Measurements from ENCODE around the gene CASP4.

Gene CASP4

GRCh38 chr11:104925850-104926249, 42.5 kb downstream of the CASP4 start:
- ChIA-PET CTCF (no interaction called here), POLR2A (no interaction called here)
- TF ChIP-seq FOXA1 (IDR thresholded peaks at IDR 0.05) (no peak), ELF4 (IDR thresholded peaks at IDR 0.05) (no peak), HDGF (IDR thresholded peaks at IDR 0.05; ENCODE audit: borderline replicate concordance) (no peak), FOXK2 (IDR thresholded peaks at IDR 0.05) (no peak), ZNF384 (IDR thresholded peaks at IDR 0.05) (no peak), SP1 (IDR thresholded peaks at IDR 0.05) (no peak), PKNOX1 (IDR thresholded peaks at IDR 0.05) (no peak), BHLHE40 (IDR thresholded peaks at IDR 0.05; ENCODE audit: borderline replicate concordance) (no peak), ARNT (IDR thresholded peaks at IDR 0.05) (no peak), NFRKB (IDR thresholded peaks at IDR 0.05) (no peak), SUZ12 (IDR thresholded peaks at IDR 0.05) (no peak), CTBP1 (IDR thresholded peaks at IDR 0.05; ENCODE audit: borderline replicate concordance) (no peak), TARDBP (IDR thresholded peaks at IDR 0.05) (no peak)
- DNase-seq (ENCODE audit: extremely low spot score) = no peak

- ChIA-PET CTCF (no interaction called here), POLR2A (no interaction called here)
- DNase-seq (ENCODE audit: extremely low spot score) = no peak
- TF ChIP-seq ELF4 (IDR thresholded peaks at IDR 0.05) = no peak
- TF ChIP-seq BHLHE40 (IDR thresholded peaks at IDR 0.05; ENCODE audit: borderline replicate concordance) = no peak
- no peak for TF ChIP-seq SP1 (IDR thresholded peaks at IDR 0.05)
- no peak for TF ChIP-seq CTBP1 (IDR thresholded peaks at IDR 0.05; ENCODE audit: borderline replicate concordance)
- no peak for TF ChIP-seq FOXA1 (IDR thresholded peaks at IDR 0.05)
- TF ChIP-seq ARNT (IDR thresholded peaks at IDR 0.05) = no peak
- TF ChIP-seq NFRKB (IDR thresholded peaks at IDR 0.05) = no peak
- no peak for TF ChIP-seq HDGF (IDR thresholded peaks at IDR 0.05; ENCODE audit: borderline replicate concordance)
- TF ChIP-seq PKNOX1 (IDR thresholded peaks at IDR 0.05) = no peak
Observed at GRCh38 chr11:104918113-104918824, 50.1 kb downstream of the CASP4 start.

GRCh38 chr11:104917271-104918112, 50.9 kb downstream of the CASP4 start:
- no peak for DNase-seq (ENCODE audit: extremely low spot score)
- TF ChIP-seq LEF1 (IDR thresholded peaks at IDR 0.05; ENCODE audit: borderline replicate concordance) (no peak), CTBP1 (IDR thresholded peaks at IDR 0.05; ENCODE audit: borderline replicate concordance) (no peak), NFRKB (IDR thresholded peaks at IDR 0.05) (no peak), FOXA1 (IDR thresholded peaks at IDR 0.05) (no peak), HDGF (IDR thresholded peaks at IDR 0.05; ENCODE audit: borderline replicate concordance) (no peak), FOXM1 (IDR thresholded peaks at IDR 0.05; ENCODE audit: borderline replicate concordance) (no peak), ARNT (IDR thresholded peaks at IDR 0.05) (no peak), TARDBP (IDR thresholded peaks at IDR 0.05) (no peak), ZNF384 (IDR thresholded peaks at IDR 0.05) (no peak), PKNOX1 (IDR thresholded peaks at IDR 0.05) (no peak), SUZ12 (IDR thresholded peaks at IDR 0.05) (no peak), L3MBTL2 (conservative IDR thresholded peaks at IDR 0.05) (no peak), ELF4 (IDR thresholded peaks at IDR 0.05) (no peak), BHLHE40 (IDR thresholded peaks at IDR 0.05; ENCODE audit: borderline replicate concordance) (no peak), SP1 (IDR thresholded peaks at IDR 0.05) (no peak)
- ChIA-PET CTCF (no interaction called here), POLR2A (no interaction called here)

GRCh38 chr11:104916442-104916841, 51.9 kb downstream of the CASP4 start:
- TF ChIP-seq LEF1 (IDR thresholded peaks at IDR 0.05; ENCODE audit: borderline replicate concordance) (no peak), BHLHE40 (IDR thresholded peaks at IDR 0.05; ENCODE audit: borderline replicate concordance) (no peak), ARNT (IDR thresholded peaks at IDR 0.05) (no peak), NFRKB (IDR thresholded peaks at IDR 0.05) (no peak), FOXA1 (IDR thresholded peaks at IDR 0.05) (no peak), CTBP1 (IDR thresholded peaks at IDR 0.05; ENCODE audit: borderline replicate concordance) (no peak), ZNF384 (IDR thresholded peaks at IDR 0.05) (no peak), L3MBTL2 (conservative IDR thresholded peaks at IDR 0.05) (no peak)
- DNase-seq (ENCODE audit: extremely low spot score) = no peak
- ChIA-PET POLR2A (no interaction called here), CTCF (no interaction called here)

GRCh38 chr11:104912102-104912501, 56.3 kb downstream of the CASP4 start:
- CTCF ChIA-PET = no interaction called here
- POLR2A ChIA-PET = no interaction called here
- no peak for TF ChIP-seq HDGF (IDR thresholded peaks at IDR 0.05; ENCODE audit: borderline replicate concordance)
- no peak for TF ChIP-seq LEF1 (IDR thresholded peaks at IDR 0.05; ENCODE audit: borderline replicate concordance)
- no peak for TF ChIP-seq ZNF384 (IDR thresholded peaks at IDR 0.05)
- TF ChIP-seq L3MBTL2 (conservative IDR thresholded peaks at IDR 0.05) = no peak
- TF ChIP-seq CTBP1 (IDR thresholded peaks at IDR 0.05; ENCODE audit: borderline replicate concordance) = no peak
- TF ChIP-seq TARDBP (IDR thresholded peaks at IDR 0.05) = no peak
- TF ChIP-seq ELF4 (IDR thresholded peaks at IDR 0.05) = no peak
- no peak for TF ChIP-seq SUZ12 (IDR thresholded peaks at IDR 0.05)
- no peak for TF ChIP-seq NFRKB (IDR thresholded peaks at IDR 0.05)
- no peak for TF ChIP-seq FOXM1 (IDR thresholded peaks at IDR 0.05; ENCODE audit: borderline replicate concordance)
- TF ChIP-seq FOXA1 (IDR thresholded peaks at IDR 0.05) = no peak
- DNase-seq (ENCODE audit: extremely low spot score) = no peak

- CTCF ChIA-PET = no interaction called here
- TF ChIP-seq NFRKB (IDR thresholded peaks at IDR 0.05) (no peak), CTBP1 (IDR thresholded peaks at IDR 0.05; ENCODE audit: borderline replicate concordance) (no peak), LEF1 (IDR thresholded peaks at IDR 0.05; ENCODE audit: borderline replicate concordance) (no peak), TARDBP (IDR thresholded peaks at IDR 0.05) (no peak), SUZ12 (IDR thresholded peaks at IDR 0.05) (no peak), SP1 (IDR thresholded peaks at IDR 0.05) (no peak), PKNOX1 (IDR thresholded peaks at IDR 0.05) (no peak), BHLHE40 (IDR thresholded peaks at IDR 0.05; ENCODE audit: borderline replicate concordance) (no peak), ARNT (IDR thresholded peaks at IDR 0.05) (no peak), FOXA1 (IDR thresholded peaks at IDR 0.05) (no peak), ELF4 (IDR thresholded peaks at IDR 0.05) (no peak), HDGF (IDR thresholded peaks at IDR 0.05; ENCODE audit: borderline replicate concordance) (no peak), FOXM1 (IDR thresholded peaks at IDR 0.05; ENCODE audit: borderline replicate concordance) (no peak), L3MBTL2 (conservative IDR thresholded peaks at IDR 0.05) (no peak), ZNF384 (IDR thresholded peaks at IDR 0.05) (no peak), FOXK2 (IDR thresholded peaks at IDR 0.05) (no peak)
- POLR2A ChIA-PET = no interaction called here
- DNase-seq (ENCODE audit: extremely low spot score) = no peak
Observed at GRCh38 chr11:104908186-104908531, 60.2 kb downstream of the CASP4 start.

All from HEK293T (cell line).